Keratinocyte (primary cell): Measurements from ENCODE around the gene SLC12A8. TPM values are rescaled to one million over a fixed set of nuclear protein-coding genes. Genes with fewer than 3 reads are reported as not detected.

Experiments used
- DNase-seq: peaks from one replicate; pipeline ENCODE4 v3.0.0-alpha.2; 2011; ENCODE audit warnings: low read depth, missing footprints, low spot score
- FAIRE-seq: peaks from 2 replicates; lab custom pipeline; 2011; peaks lifted over from hg19 to GRCh38; lab: Jason Lieb, UNC
- H2AFZ ChIP-seq: 2 replicates; pipeline ENCODE4 v1.6.0; 2012; ENCODE audit warnings: low read length, control low read depth, inconsistent platforms; ENCODE audit not compliant: control insufficient read depth
- H3K27ac ChIP-seq: 2 replicates; pipeline ENCODE4 v1.5.1; 2011; ENCODE audit warnings: low read length; ENCODE audit not compliant: control insufficient read depth, insufficient read depth
- H3K27me3 ChIP-seq: 3 replicates; pipeline ENCODE4 v1.6.0; 2011; ENCODE audit warnings: low read length; ENCODE audit not compliant: control insufficient read depth, insufficient read depth; ENCODE audit errors: extremely low read depth
- H3K36me3 ChIP-seq, 2 experiments: 2 replicates in 1 of 2; 3 replicates in 1 of 2; pipeline ENCODE4 v1.5.1; 2011; ENCODE audit warnings: low read length in 2 of 2, mild to moderate bottlenecking in 1 of 2; ENCODE audit not compliant: control insufficient read depth in 2 of 2, insufficient read depth in 2 of 2; ENCODE audit errors: extremely low read depth in 1 of 2
- H3K4me1 ChIP-seq: 3 replicates; pipeline ENCODE4 v1.5.1; 2011; ENCODE audit warnings: low read length; ENCODE audit not compliant: control insufficient read depth, insufficient read depth; ENCODE audit errors: extremely low read depth
- H3K4me2 ChIP-seq: 3 replicates; pipeline ENCODE4 v1.6.0; 2011; ENCODE audit warnings: low read depth, low read length; ENCODE audit not compliant: control insufficient read depth, insufficient read depth; ENCODE audit errors: extremely low read depth
- H3K4me3 ChIP-seq, 3 experiments: fragments of 200-600 bp in 1 of 3; sonication (generic) in 1 of 3; 2 replicates in 2 of 3; 3 replicates in 1 of 3; pipeline ENCODE4 v1.5.1; 2011 to 2016; ENCODE audit warnings: low read length in 3 of 3, mild to moderate bottlenecking in 3 of 3, control low read depth in 2 of 3, inconsistent platforms in 1 of 3, low read depth in 1 of 3, mixed read lengths in 1 of 3, mixed run types in 1 of 3, moderate library complexity in 1 of 3; ENCODE audit not compliant: control insufficient read depth in 2 of 3, insufficient read depth in 2 of 3; ENCODE audit errors: extremely low read depth in 1 of 3
- H3K79me2 ChIP-seq: 2 replicates; pipeline ENCODE4 v1.6.0; 2012; ENCODE audit warnings: low read length; ENCODE audit not compliant: control insufficient read depth, insufficient read depth
- H3K9ac ChIP-seq: 3 replicates; pipeline ENCODE4 v1.6.0; 2011; ENCODE audit warnings: low read length; ENCODE audit not compliant: control insufficient read depth, insufficient read depth; ENCODE audit errors: extremely low read depth
- H3K9me1 ChIP-seq: 3 replicates; pipeline ENCODE4 v1.6.0; 2011; ENCODE audit warnings: low read length; ENCODE audit not compliant: control insufficient read depth, insufficient read depth; ENCODE audit errors: extremely low read depth
- H3K9me3 ChIP-seq: 2 replicates; pipeline ENCODE4 v1.5.1; 2012; ENCODE audit warnings: low read depth, low read length; ENCODE audit not compliant: control insufficient read depth
- H4K20me1 ChIP-seq: 3 replicates; pipeline ENCODE4 v1.6.0; 2011; ENCODE audit warnings: low read length; ENCODE audit not compliant: control insufficient read depth, insufficient read depth; ENCODE audit errors: extremely low read depth
- CTCF ChIP-seq, 3 experiments: IDR thresholded peaks in 1 of 3; conservative IDR thresholded peaks in 1 of 3; optimal IDR thresholded peaks in 1 of 3; 2 replicates in 2 of 3; 3 replicates in 1 of 3; pipeline versions ENCODE3 to v1.5.1; 2011; ENCODE audit warnings: low read length in 3 of 3, mild to moderate bottlenecking in 3 of 3, moderate library complexity in 2 of 3, control low read depth in 1 of 3, inconsistent platforms in 1 of 3; ENCODE audit not compliant: insufficient read depth in 2 of 3; ENCODE audit errors: extremely low read depth in 1 of 3
- EZH2 ChIP-seq: IDR thresholded peaks from one replicate; pipeline ENCODE4 v1.6.1; 2012; ENCODE audit warnings: inconsistent platforms, mild to moderate bottlenecking, low read length, moderate library complexity
- dilution Hi-C: fragments of 300-500 bp; cut with MboI; formaldehyde crosslinking; loops from one replicate; pipeline ENCODE4 v1.7.0; 2020; ENCODE audit warnings: low sequenced_read_pairs; ENCODE audit not compliant: extremely low pct_ligation_motif_present
- polyA plus RNA-seq, 5 experiments: library from polyadenylated mRNA; depleted of rRNA in 3 of 5; stranded (reverse) in 3 of 5; stranded (forward) in 1 of 5; unstranded in 1 of 5; fragments of >200 nt; gene quantifications; 1 replicate in 1 of 5; 2 replicates in 3 of 5; 3 replicates in 1 of 5; pipeline versions ENCODE4 v1.2.1 to v1.2.3, GENCODE V29; 2011 to 2012; ENCODE audit warnings: missing spikeins in 2 of 5, low read depth in 1 of 5, low replicate concordance in 1 of 5

The SLC12A8 gene
- polyA plus RNA-seq, 1 donor (not counting 4 experiments of a cell fraction or from before 2014, with no cell fraction given): 6.9 TPM

GRCh38 chr3:125154110-125154509 is 58.4 kb downstream of the SLC12A8 start:
- Histone ChIP-seq H3K27ac (no peak overlapping the region), H3K9me1 (no peaks in the 10 kb centered on the region), H3K79me2 (no peaks in the 10 kb centered on the region), H3K9ac (no peak overlapping the region), H3K4me3 (no peak overlapping the region), H2AFZ (no peak overlapping the region), H4K20me1 (no peaks in the 10 kb centered on the region), H3K36me3 (no peaks in the 10 kb centered on the region), H3K27me3 (no peaks in the 10 kb centered on the region), H3K9me3 (no peaks in the 10 kb centered on the region), H3K4me2 (no peak overlapping the region), H3K4me1 (peaks cover 3% of the 10 kb centered on the region)
- no peak for DNase-seq
- dilution Hi-C loops: no loop called here
- TF ChIP-seq CTCF (optimal IDR thresholded peaks at IDR 0.05 in 1 of 3, IDR thresholded peaks at IDR 0.05 in 1 of 3, conservative IDR thresholded peaks at IDR 0.05 in 1 of 3; ENCODE audit: extremely low read depth in 1 of 3, insufficient read depth in 2 of 3, low read length in 3 of 3) (no peak), EZH2 (no peak)
- no peak for FAIRE-seq

GRCh38 chr3:125152951-125153350 is 59.6 kb downstream of the SLC12A8 start:
- TF ChIP-seq EZH2 (no peak), CTCF (optimal IDR thresholded peaks at IDR 0.05 in 1 of 3, IDR thresholded peaks at IDR 0.05 in 1 of 3, conservative IDR thresholded peaks at IDR 0.05 in 1 of 3; ENCODE audit: extremely low read depth in 1 of 3, insufficient read depth in 2 of 3, low read length in 3 of 3) (no peak)
- H3K9ac ChIP-seq: no peak overlapping the region
- H4K20me1 ChIP-seq: no peaks in the 10 kb centered on the region
- FAIRE-seq: no peak
- no peaks in the 10 kb centered on the region for H3K79me2 ChIP-seq
- no peaks in the 10 kb centered on the region for H3K27me3 ChIP-seq
- dilution Hi-C loops: no loop called here
- no peak overlapping the region for H3K4me2 ChIP-seq
- no peaks in the 10 kb centered on the region for H3K36me3 ChIP-seq
- no peaks in the 10 kb centered on the region for H3K9me3 ChIP-seq
- no peak overlapping the region for H2AFZ ChIP-seq
- no peaks in the 10 kb centered on the region for H3K9me1 ChIP-seq
- DNase-seq: no peak
- no peak overlapping the region for H3K4me3 ChIP-seq
- no peak overlapping the region for H3K27ac ChIP-seq
- peaks cover 4% of the 10 kb centered on the region for H3K4me1 ChIP-seq
